Activated CD4-positive, alpha-beta T cell treated with anti-CD3 and anti-CD28 coated beads, Interleukin-2, amount 10 ng/mL, durations not matched to agents 7 days and 5 days (primary cell): ENCODE measurements around the gene SIPA1. TPM values are rescaled to one million over a fixed set of nuclear protein-coding genes. Genes with fewer than 3 reads are reported as not detected.

Source experiments
- CTCF ChIA-PET: fragments of 350-600 bp; sonication (Branson Sonifier 250); formaldehyde crosslinking; loops from one replicate; lab custom pipeline; 2021; ENCODE audit warnings: antibody characterized with exemption; lab: Charles Lee
- POLR2A ChIA-PET: fragments of 350-600 bp; sonication (Branson Sonifier 250); formaldehyde crosslinking; loops from one replicate; lab custom pipeline; 2021; ENCODE audit warnings: antibody characterized with exemption; lab: Charles Lee
- DNase-seq: peaks from one replicate; pipeline ENCODE4 v3.0.0-alpha.2; 2020
- H3K27ac Mint-ChIP-seq: one replicate; pipeline ENCODE4 v1.8.0; 2021; ENCODE audit warnings: mild to moderate bottlenecking, moderate library complexity, mixed read lengths
- H3K27me3 Mint-ChIP-seq: one replicate; pipeline ENCODE4 v1.8.0; 2021; ENCODE audit warnings: mixed read lengths
- H3K36me3 Mint-ChIP-seq: one replicate; pipeline ENCODE4 v1.8.0; 2021; ENCODE audit warnings: low read depth, mixed read lengths
- H3K4me1 Mint-ChIP-seq: one replicate; pipeline ENCODE4 v1.8.0; 2021; ENCODE audit warnings: mixed read lengths
- H3K4me3 Mint-ChIP-seq: one replicate; pipeline ENCODE4 v1.8.0; 2021; ENCODE audit warnings: mild to moderate bottlenecking, moderate library complexity, mixed read lengths
- H3K9me3 Mint-ChIP-seq: one replicate; pipeline ENCODE4 v1.8.0; 2021; ENCODE audit warnings: mixed read lengths
- total RNA-seq, 2 experiments: library from RNA; stranded (reverse); gene quantifications; one replicate each; pipeline ENCODE4 v1.2.3, GENCODE V29; 2021

SIPA1 gene
- total RNA-seq, 2 experiments from 2014 or later = 229 to 235 TPM

GRCh38 chr11:65641297-65642013 lies 3.6 kb downstream of the SIPA1 start:
- CTCF ChIA-PET = interaction anchor here (1.4 to 5.3 kb wide), 6 partner anchors 8 to 219 kb away, joined by 4 to 24 read pairs (median 6); partner anchors contain the start of genes MUS81 and PCNX3
- peak overlapping the region; percentile 84 for H3K27ac Mint-ChIP-seq

GRCh38 chr11:65642014-65642671 lies 4.2 kb downstream of the SIPA1 start:
- Mint-ChIP-seq H3K9me3 (no peaks in the 10 kb centered on the region), H3K36me3 (peaks cover 41% of the 10 kb centered on the region), H3K27me3 (no peaks in the 10 kb centered on the region), H3K4me1 (peaks cover 46% of the 10 kb centered on the region), H3K4me3 (peak overlapping the region; percentile 83), H3K27ac (peak overlapping the region; percentile 84)
- no peak for DNase-seq
- CTCF ChIA-PET = interaction anchor here (0.9 to 5.3 kb wide), 5 partner anchors 9 to 292 kb away, joined by 3 to 24 read pairs (median 5); partner anchors contain the start of gene PCNX3
- POLR2A ChIA-PET = interaction anchor here (1.0 kb wide), 1 partner anchor 10 kb away, joined by 3 read pairs; no protein-coding TSS in a partner anchor

More at GRCh38 chr11:65641297-65642013, 3.6 kb downstream of the SIPA1 start:
- H3K4me1 Mint-ChIP-seq = peaks cover 51% of the 10 kb centered on the region
- no peak for DNase-seq
- H3K9me3 Mint-ChIP-seq = no peaks in the 10 kb centered on the region
- POLR2A ChIA-PET = interaction anchor here (1.3 kb wide), 1 partner anchor 10 kb away, joined by 3 read pairs; no protein-coding TSS in a partner anchor
- H3K27me3 Mint-ChIP-seq = no peaks in the 10 kb centered on the region
- H3K36me3 Mint-ChIP-seq = peaks cover 46% of the 10 kb centered on the region
- H3K4me3 Mint-ChIP-seq = peak overlapping the region; percentile 83

- Mint-ChIP-seq H3K4me3 (peak overlapping the region; percentile 16), H3K27ac (no peak overlapping the region), H3K4me1 (peaks cover 40% of the 10 kb centered on the region), H3K36me3 (peaks cover 49% of the 10 kb centered on the region), H3K9me3 (no peaks in the 10 kb centered on the region), H3K27me3 (no peaks in the 10 kb centered on the region)
- peak; percentile 34 for DNase-seq
- POLR2A ChIA-PET = no interaction called here
- CTCF ChIA-PET = interaction anchor here (2.1 kb wide), 1 partner anchor 8 kb away, joined by 8 read pairs; no protein-coding TSS in a partner anchor
These were observed 6.1 kb downstream of the SIPA1 start for GRCh38 chr11:65643971-65644370.

GRCh38 chr11:65644837-65645236 lies 6.9 kb downstream of the SIPA1 start:
- Mint-ChIP-seq H3K4me1 (peaks cover 36% of the 10 kb centered on the region), H3K36me3 (peaks cover 46% of the 10 kb centered on the region), H3K27me3 (no peaks in the 10 kb centered on the region), H3K4me3 (no peak overlapping the region), H3K9me3 (no peaks in the 10 kb centered on the region), H3K27ac (no peak overlapping the region)
- no peak for DNase-seq
- CTCF ChIA-PET = interaction anchor here (1.1 to 1.7 kb wide), 2 partner anchors 9 to 31 kb away, joined by 3 to 4 read pairs; partner anchors contain the start of gene MAP3K11
- POLR2A ChIA-PET = no interaction called here

- ChIA-PET CTCF (interaction anchor here (1.1 to 1.7 kb wide), 2 partner anchors 10 to 32 kb away, joined by 3 to 4 read pairs; partner anchors contain the start of gene MAP3K11), POLR2A (no interaction called here)
- no peaks in the 10 kb centered on the region for H3K9me3 Mint-ChIP-seq
- peaks cover 47% of the 10 kb centered on the region for H3K36me3 Mint-ChIP-seq
- H3K4me1 Mint-ChIP-seq = peaks cover 30% of the 10 kb centered on the region
- H3K4me3 Mint-ChIP-seq = no peak overlapping the region
- H3K27me3 Mint-ChIP-seq = no peaks in the 10 kb centered on the region
- no peak for DNase-seq
- no peak overlapping the region for H3K27ac Mint-ChIP-seq
These were observed 7.8 kb downstream of the SIPA1 start for GRCh38 chr11:65645710-65646109.

- H3K4me1 Mint-ChIP-seq = peaks cover 32% of the 10 kb centered on the region
- H3K4me3 Mint-ChIP-seq = no peak overlapping the region
- no peaks in the 10 kb centered on the region for H3K9me3 Mint-ChIP-seq
- DNase-seq = no peak
- ChIA-PET CTCF (interaction anchor here (0.6 to 1.7 kb wide), 2 partner anchors 10 to 14 kb away, joined by 3 to 4 read pairs; no protein-coding TSS in a partner anchor), POLR2A (no interaction called here)
- H3K36me3 Mint-ChIP-seq = peaks cover 48% of the 10 kb centered on the region
- H3K27me3 Mint-ChIP-seq = no peaks in the 10 kb centered on the region
- H3K27ac Mint-ChIP-seq = no peak overlapping the region
These were observed 8.5 kb downstream of the SIPA1 start for GRCh38 chr11:65646288-65646957.

GRCh38 chr11:65646958-65647701 lies 9.2 kb downstream of the SIPA1 start:
- Mint-ChIP-seq H3K27me3 (no peaks in the 10 kb centered on the region), H3K4me1 (peaks cover 32% of the 10 kb centered on the region), H3K4me3 (no peak overlapping the region), H3K27ac (no peak overlapping the region), H3K36me3 (peaks cover 48% of the 10 kb centered on the region), H3K9me3 (no peaks in the 10 kb centered on the region)
- ChIA-PET POLR2A (no interaction called here), CTCF (interaction anchor here (0.6 kb wide), 1 partner anchor 15 kb away, joined by 3 read pairs; no protein-coding TSS in a partner anchor)
- no peak for DNase-seq

- Mint-ChIP-seq H3K36me3 (peaks cover 46% of the 10 kb centered on the region), H3K4me3 (no peak overlapping the region), H3K9me3 (no peaks in the 10 kb centered on the region), H3K4me1 (peaks cover 33% of the 10 kb centered on the region), H3K27ac (no peak overlapping the region), H3K27me3 (no peaks in the 10 kb centered on the region)
- ChIA-PET CTCF (interaction anchor here (1.1 to 1.8 kb wide), 4 partner anchors 10 to 121 kb away, joined by 3 to 5 read pairs (median 4); partner anchors contain the start of gene PCNX3), POLR2A (interaction anchor here (0.6 kb wide), 2 partner anchors 19 to 531 kb away, joined by 3 read pairs; partner anchors contain the start of gene ZNHIT2)
- DNase-seq = no peak
These were observed 11.1 kb downstream of the SIPA1 start for GRCh38 chr11:65648997-65649493.

GRCh38 chr11:65649656-65650546 lies 12.0 kb downstream of the SIPA1 start:
- CTCF ChIA-PET = interaction anchor here (1.0 to 1.8 kb wide), 4 partner anchors 12 to 120 kb away, joined by 3 to 5 read pairs (median 4); partner anchors contain the start of genes PCNX3 and SIPA1
- Mint-ChIP-seq H3K4me1 (peaks cover 34% of the 10 kb centered on the region), H3K36me3 (peaks cover 47% of the 10 kb centered on the region), H3K27ac (no peak overlapping the region), H3K4me3 (no peak overlapping the region), H3K27me3 (no peaks in the 10 kb centered on the region), H3K9me3 (no peaks in the 10 kb centered on the region)
- DNase-seq = no peak
- POLR2A ChIA-PET = interaction anchor here (0.6 kb wide), 1 partner anchor 532 kb away, joined by 3 read pairs; the partner anchor contains the start of gene ZNHIT2

- H3K4me3 Mint-ChIP-seq = no peak overlapping the region
- H3K27ac Mint-ChIP-seq = peak overlapping the region; percentile 87
- ChIA-PET POLR2A (interaction anchor here (1.4 kb wide), 1 partner anchor 10 kb away, joined by 3 read pairs; no protein-coding TSS in a partner anchor), CTCF (interaction anchor here (1.0 to 2.4 kb wide), 6 partner anchors 8 to 119 kb away, joined by 3 to 10 read pairs (median 4); partner anchors contain the start of genes RELA and SIPA1)
- H3K36me3 Mint-ChIP-seq = peaks cover 51% of the 10 kb centered on the region
- peaks cover 37% of the 10 kb centered on the region for H3K4me1 Mint-ChIP-seq
- H3K9me3 Mint-ChIP-seq = no peaks in the 10 kb centered on the region
- H3K27me3 Mint-ChIP-seq = no peaks in the 10 kb centered on the region
- no peak for DNase-seq
These were observed 12.8 kb downstream of the SIPA1 start for GRCh38 chr11:65650547-65651338.
